Measurements from ENCODE around the gene POU2F2. TPM values are rescaled to one million over a fixed set of nuclear protein-coding genes. Genes with fewer than 3 reads are reported as not detected.

POU2F2 gene
- total RNA-seq, 1 donor from 2014 or later: 71.5 TPM

DNA sequence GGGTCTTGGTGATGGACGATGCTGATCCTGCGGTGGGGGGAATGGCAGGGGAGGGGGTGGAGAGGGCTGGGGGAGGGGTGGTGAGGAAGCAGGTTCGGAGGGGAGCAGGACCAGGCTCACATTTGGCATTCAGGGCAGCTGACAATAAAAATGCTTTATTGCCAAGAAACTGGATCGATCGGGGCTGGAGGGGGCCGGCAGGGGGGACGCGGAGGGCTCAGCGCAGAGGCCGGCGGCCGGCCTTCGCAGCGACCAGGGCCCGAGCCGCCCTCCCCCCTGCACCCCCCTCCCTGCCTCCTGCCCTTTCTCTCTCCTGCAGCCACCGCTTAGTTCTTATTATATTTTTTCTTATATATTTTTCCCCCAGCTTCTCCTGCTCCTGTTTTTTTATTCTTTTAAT, 18.1 kb upstream of the POU2F2 start:
- no peak overlapping the region for H3K4me3 Mint-ChIP-seq
- peaks cover 25% of the 10 kb centered on the region for H3K27me3 Mint-ChIP-seq
- intact Hi-C loops (cut with micrococcal nuclease): no loop called here
- peaks cover 21% of the 10 kb centered on the region for H3K4me1 Mint-ChIP-seq
- H3K9me3 Mint-ChIP-seq: no peaks in the 10 kb centered on the region
- H3K27ac Mint-ChIP-seq: no peak overlapping the region
- no peak for DNase-seq
- H3K36me3 Mint-ChIP-seq (ENCODE audit: low read depth): no peaks in the 10 kb centered on the region

DNA sequence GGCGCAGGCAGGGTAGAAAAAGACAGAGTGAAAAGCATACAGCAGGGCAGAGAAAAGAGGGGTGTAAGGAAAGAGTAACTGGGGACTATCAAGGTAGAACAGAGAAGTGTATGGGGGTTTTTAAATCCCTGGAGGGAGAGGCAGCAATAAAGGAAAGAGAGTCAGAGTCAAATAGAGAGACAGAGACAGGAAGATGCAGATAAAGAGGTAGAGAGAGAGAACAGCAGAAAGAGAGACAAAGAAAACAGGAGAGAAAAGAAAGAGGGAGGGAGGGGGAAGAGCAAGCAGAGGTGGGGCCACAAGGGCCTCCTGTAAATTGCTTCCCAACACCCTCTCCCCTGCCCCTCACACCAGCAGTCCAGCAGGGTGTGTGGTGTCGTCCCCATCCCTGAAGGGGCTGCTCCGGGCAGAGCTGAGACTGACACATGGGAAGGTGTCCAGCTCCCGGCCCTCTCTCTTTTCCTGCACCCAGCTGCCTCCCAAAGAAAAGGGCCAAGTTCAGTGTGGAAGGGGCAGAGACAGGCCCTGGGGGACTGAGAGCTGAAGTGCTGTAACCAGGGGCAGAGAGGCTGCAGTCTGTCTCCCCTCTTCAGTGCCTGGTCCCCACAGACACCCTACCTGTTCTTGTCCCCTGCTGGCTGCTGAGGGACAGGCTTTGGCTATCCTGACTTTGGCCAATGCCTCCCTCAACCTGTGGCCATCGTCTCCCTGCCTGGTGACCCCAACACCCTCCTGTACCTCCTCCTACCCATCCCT, 17.4 kb upstream of the POU2F2 start:
- Mint-ChIP-seq H3K9me3 (no peaks in the 10 kb centered on the region), H3K4me3 (no peak overlapping the region), H3K4me1 (peaks cover 17% of the 10 kb centered on the region), H3K36me3 (ENCODE audit: low read depth) (no peaks in the 10 kb centered on the region), H3K27ac (no peak overlapping the region), H3K27me3 (peaks cover 25% of the 10 kb centered on the region)
- intact Hi-C loops (cut with micrococcal nuclease): no loop called here
- no peak for DNase-seq

GRCh38 chr19:42148266-42148665, 16.0 kb upstream of the POU2F2 start:
- H3K27me3 Mint-ChIP-seq: peaks cover 21% of the 10 kb centered on the region
- no peaks in the 10 kb centered on the region for H3K9me3 Mint-ChIP-seq
- no peak overlapping the region for H3K27ac Mint-ChIP-seq
- H3K36me3 Mint-ChIP-seq (ENCODE audit: low read depth): no peaks in the 10 kb centered on the region
- intact Hi-C loops (cut with micrococcal nuclease): no loop called here
- DNase-seq: peak; percentile 65
- H3K4me1 Mint-ChIP-seq: peaks cover 12% of the 10 kb centered on the region
- no peak overlapping the region for H3K4me3 Mint-ChIP-seq

GRCh38 chr19:42143341-42144234, 11.3 kb upstream of the POU2F2 start:
- no peak for DNase-seq
- Mint-ChIP-seq H3K4me3 (no peak overlapping the region), H3K27me3 (peaks cover 24% of the 10 kb centered on the region), H3K27ac (no peak overlapping the region), H3K4me1 (peaks cover 6% of the 10 kb centered on the region), H3K9me3 (no peaks in the 10 kb centered on the region), H3K36me3 (ENCODE audit: low read depth) (peaks cover 3% of the 10 kb centered on the region)
- intact Hi-C loops (cut with micrococcal nuclease): no loop called here

- peaks cover 21% of the 10 kb centered on the region for H3K36me3 Mint-ChIP-seq (ENCODE audit: low read depth)
- peaks cover 10% of the 10 kb centered on the region for H3K27me3 Mint-ChIP-seq
- intact Hi-C loops (cut with micrococcal nuclease): no loop called here
- no peak overlapping the region for H3K27ac Mint-ChIP-seq
- H3K9me3 Mint-ChIP-seq: no peaks in the 10 kb centered on the region
- no peak overlapping the region for H3K4me3 Mint-ChIP-seq
- peak; percentile 82 for DNase-seq
- H3K4me1 Mint-ChIP-seq: peaks cover 17% of the 10 kb centered on the region
Measured at GRCh38 chr19:42140125-42140754, 8.0 kb upstream of the POU2F2 start.

GRCh38 chr19:42134535-42135070, 2.4 kb upstream of the POU2F2 start:
- DNase-seq: no peak
- Mint-ChIP-seq H3K27ac (no peak overlapping the region), H3K27me3 (no peaks in the 10 kb centered on the region), H3K4me1 (peaks cover 55% of the 10 kb centered on the region), H3K36me3 (ENCODE audit: low read depth) (peaks cover 26% of the 10 kb centered on the region), H3K4me3 (no peak overlapping the region), H3K9me3 (no peaks in the 10 kb centered on the region)
- intact Hi-C loops (cut with micrococcal nuclease): loop anchor here (5.0 to 10.0 kb wide), 2 partner anchors 168 to 290 kb away; partner anchors contain the start of genes LIPE, PAFAH1B3 and PRR19

DNA sequence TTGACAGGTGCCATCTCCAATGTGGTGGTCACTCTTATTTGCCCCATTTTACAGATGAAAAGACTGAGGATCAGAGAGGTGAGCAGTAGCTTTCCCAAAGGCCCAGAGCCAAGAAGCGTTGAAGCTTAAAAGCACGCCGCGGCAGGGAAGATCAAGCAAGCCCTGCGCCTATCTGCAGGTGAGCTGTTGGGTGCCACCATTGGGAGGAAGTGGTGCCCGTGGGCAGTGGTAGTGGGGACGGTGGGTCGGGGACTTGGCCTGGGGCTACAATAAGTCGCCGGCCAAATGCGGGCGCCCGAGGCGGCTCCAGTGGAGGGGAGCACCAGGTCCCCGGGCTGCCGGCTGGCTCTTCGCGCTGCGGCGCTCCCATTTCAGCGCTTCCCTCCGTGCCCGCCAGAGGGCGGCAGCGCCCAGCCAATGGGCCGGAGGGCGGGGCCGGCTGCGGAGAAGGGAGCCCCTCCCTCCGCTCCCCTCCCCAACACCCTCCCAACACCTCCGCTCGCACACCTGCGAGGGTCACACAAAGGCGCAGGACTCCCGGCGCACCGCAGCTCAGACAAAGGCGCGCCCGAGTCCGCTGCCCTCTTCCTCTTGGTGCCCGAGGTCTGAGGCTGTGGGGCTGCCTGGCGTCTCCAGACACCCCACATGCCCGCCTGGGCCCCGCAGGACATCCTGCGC, 744 bp upstream of the POU2F2 start:
- H3K9me3 Mint-ChIP-seq: no peaks in the 10 kb centered on the region

DNA sequence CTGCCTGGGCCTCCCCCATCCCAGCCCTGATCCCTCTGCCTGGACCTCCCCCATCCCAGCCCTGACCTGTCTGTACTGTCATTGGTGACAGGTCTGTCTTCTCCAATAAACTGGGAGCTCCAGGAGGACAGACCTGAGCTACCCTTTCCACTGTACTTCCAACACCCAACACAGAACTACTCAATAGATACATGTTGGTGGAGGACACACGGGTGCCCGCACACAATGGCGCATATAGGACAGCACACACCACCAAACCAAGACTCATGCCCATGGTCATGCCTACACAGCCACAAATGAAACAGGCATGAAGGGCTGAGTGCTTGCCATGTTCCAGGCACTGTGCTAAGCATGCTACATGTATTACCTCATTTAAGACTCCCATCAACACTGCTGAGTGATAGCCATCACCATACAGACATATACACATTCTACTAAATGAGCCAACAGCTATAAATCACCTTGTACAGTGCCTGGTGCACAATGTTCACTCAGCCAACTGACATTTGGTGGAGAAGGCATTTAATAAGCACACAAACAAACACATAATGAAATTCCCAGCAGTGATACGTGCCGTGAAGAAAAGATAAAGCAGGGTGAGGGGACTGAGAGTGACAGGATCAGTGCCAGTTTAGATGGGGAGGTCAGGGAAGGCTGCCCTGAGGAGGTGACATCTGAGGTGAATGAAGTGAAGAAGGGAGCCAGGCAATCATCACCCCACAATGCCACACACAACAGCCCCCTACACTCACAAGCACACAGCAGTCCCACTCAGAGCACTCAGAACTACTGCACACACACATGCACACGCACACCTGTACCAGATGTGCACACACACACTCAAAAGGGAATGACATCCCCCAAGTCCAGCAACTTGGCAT, 857 bp downstream of the POU2F2 start:
- peaks cover 22% of the 10 kb centered on the region for H3K36me3 Mint-ChIP-seq (ENCODE audit: low read depth)
- H3K4me3 Mint-ChIP-seq: peak overlapping the region; percentile 88
- H3K9me3 Mint-ChIP-seq: no peaks in the 10 kb centered on the region
- H3K27me3 Mint-ChIP-seq: no peaks in the 10 kb centered on the region
- intact Hi-C loops (cut with micrococcal nuclease): loop anchor here (1.0 to 10.0 kb wide), 8 partner anchors 8 to 293 kb away; partner anchors contain the start of genes DEDD2, GSK3A, LIPE and PAFAH1B3
- peak overlapping the region; percentile 81 for H3K27ac Mint-ChIP-seq
- peaks cover 68% of the 10 kb centered on the region for H3K4me1 Mint-ChIP-seq
- peak; percentile 63 for DNase-seq

More for the DNA sequence above, 744 bp upstream of the POU2F2 start:
- H3K27ac Mint-ChIP-seq: peak overlapping the region; percentile 81
- H3K27me3 Mint-ChIP-seq: no peaks in the 10 kb centered on the region
- peaks cover 26% of the 10 kb centered on the region for H3K36me3 Mint-ChIP-seq (ENCODE audit: low read depth)
- peaks cover 59% of the 10 kb centered on the region for H3K4me1 Mint-ChIP-seq
- H3K4me3 Mint-ChIP-seq: peak overlapping the region; percentile 88
- intact Hi-C loops (cut with micrococcal nuclease): loop anchor here (1.0 to 10.0 kb wide), 10 partner anchors 10 to 292 kb away; partner anchors contain the start of genes DEDD2, GSK3A, LIPE and MEGF8
- DNase-seq: peak; percentile 97

- Mint-ChIP-seq H3K4me1 (peaks cover 66% of the 10 kb centered on the region), H3K36me3 (ENCODE audit: low read depth) (peaks cover 25% of the 10 kb centered on the region), H3K27ac (peak overlapping the region; percentile 39), H3K4me3 (peak overlapping the region; percentile 88), H3K27me3 (no peaks in the 10 kb centered on the region), H3K9me3 (no peaks in the 10 kb centered on the region)
- no peak for DNase-seq
- intact Hi-C loops (cut with micrococcal nuclease): loop anchor here (5.0 to 10.0 kb wide), 2 partner anchors 172 to 295 kb away; partner anchors contain the start of genes LIPE, PAFAH1B3 and PRR19
Measured at GRCh38 chr19:42130254-42130573, 2.0 kb downstream of the POU2F2 start.

GRCh38 chr19:42129399-42130253, 2.6 kb downstream of the POU2F2 start:
- Mint-ChIP-seq H3K4me1 (peaks cover 63% of the 10 kb centered on the region), H3K36me3 (ENCODE audit: low read depth) (peaks cover 30% of the 10 kb centered on the region), H3K4me3 (peak overlapping the region; percentile 88), H3K9me3 (no peaks in the 10 kb centered on the region), H3K27ac (peak overlapping the region; percentile 17), H3K27me3 (no peaks in the 10 kb centered on the region)
- no peak for DNase-seq
- intact Hi-C loops (cut with micrococcal nuclease): loop anchor here (5.0 to 10.0 kb wide), 2 partner anchors 173 to 295 kb away; partner anchors contain the start of genes LIPE, PAFAH1B3 and PRR19

DNA sequence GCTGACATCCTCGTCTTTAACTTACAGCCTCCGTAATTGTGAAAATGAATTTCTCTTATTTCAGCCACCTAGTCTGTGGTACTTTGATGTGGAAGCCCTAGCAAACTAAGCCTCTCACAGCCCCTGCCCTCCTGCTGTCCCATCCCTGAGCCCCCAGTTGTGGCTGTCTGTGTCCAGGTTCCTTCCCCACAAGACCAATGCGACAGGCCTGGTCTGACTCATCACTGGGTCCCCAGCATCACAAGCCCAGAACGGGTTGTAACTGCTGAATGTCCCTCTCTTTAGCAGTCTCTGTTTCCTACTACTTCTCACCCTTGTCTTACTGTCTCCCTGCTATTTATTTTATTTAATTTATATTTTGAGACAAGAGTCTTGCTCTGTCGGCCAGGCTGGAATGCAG, 5.7 kb downstream of the POU2F2 start:
- no peak for DNase-seq
- Mint-ChIP-seq H3K36me3 (ENCODE audit: low read depth) (peaks cover 55% of the 10 kb centered on the region), H3K27ac (no peak overlapping the region), H3K4me3 (no peak overlapping the region), H3K4me1 (peaks cover 68% of the 10 kb centered on the region), H3K9me3 (no peaks in the 10 kb centered on the region), H3K27me3 (no peaks in the 10 kb centered on the region)
- intact Hi-C loops (cut with micrococcal nuclease): no loop called here
